ENCODE measurements around the gene TLDC2.

Gene TLDC2

GRCh38 chr20:36849333-36850065 is 26.4 kb upstream of the TLDC2 start:
- no peak for DNase-seq (ENCODE audit: low read depth)

- DNase-seq (ENCODE audit: low read depth) = no peak
Measured at GRCh38 chr20:36850759-36851158, 25.2 kb upstream of the TLDC2 start.

GRCh38 chr20:36851490-36851889 is 24.4 kb upstream of the TLDC2 start:
- no peak for DNase-seq (ENCODE audit: low read depth)

GRCh38 chr20:36852187-36852586 is 23.8 kb upstream of the TLDC2 start:
- no peak for DNase-seq (ENCODE audit: low read depth)

DNA sequence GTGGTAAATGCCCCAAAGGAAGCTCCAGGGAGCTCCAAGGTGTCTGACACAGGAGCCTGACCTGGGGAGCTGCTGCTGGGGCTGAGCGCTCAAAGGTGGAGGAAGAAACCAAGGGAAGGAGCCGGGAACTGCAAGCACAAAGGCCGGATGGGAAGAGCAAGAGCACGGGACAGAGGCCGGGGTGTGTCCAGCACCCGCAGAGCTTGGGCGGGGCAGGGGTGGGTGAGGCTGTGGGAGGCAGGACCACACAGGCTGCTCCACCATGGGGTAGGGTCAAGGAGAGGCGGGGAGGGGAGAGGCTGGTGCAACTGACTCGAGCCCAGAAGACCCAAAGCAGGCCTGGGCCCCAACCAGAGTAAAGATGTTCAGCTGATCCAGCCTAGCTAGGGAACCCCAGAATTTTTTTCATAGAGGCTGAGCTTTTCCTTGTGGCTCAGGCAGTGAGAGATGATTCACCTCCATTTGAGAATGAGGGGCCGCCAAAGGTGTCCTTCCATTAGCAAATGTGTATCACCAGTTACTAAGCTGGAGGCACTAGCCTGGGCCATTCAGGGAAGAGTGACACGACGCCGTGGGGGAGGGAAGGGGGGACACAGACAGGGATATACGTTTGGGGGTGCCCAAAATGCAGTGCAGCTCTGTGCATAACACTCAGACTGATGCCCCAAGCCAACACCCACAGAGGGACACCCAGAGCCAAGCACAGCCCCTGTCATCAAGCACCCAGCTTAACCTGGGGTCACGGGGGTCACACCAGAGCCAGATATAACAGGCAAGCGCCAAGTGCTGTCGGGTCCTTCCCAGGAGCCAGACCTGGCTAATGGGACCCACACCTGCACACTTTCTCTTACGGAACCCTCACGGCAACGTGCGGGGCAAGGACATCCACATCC is 21.3 kb upstream of the TLDC2 start:
- no peak for DNase-seq (ENCODE audit: low read depth)

DNA sequence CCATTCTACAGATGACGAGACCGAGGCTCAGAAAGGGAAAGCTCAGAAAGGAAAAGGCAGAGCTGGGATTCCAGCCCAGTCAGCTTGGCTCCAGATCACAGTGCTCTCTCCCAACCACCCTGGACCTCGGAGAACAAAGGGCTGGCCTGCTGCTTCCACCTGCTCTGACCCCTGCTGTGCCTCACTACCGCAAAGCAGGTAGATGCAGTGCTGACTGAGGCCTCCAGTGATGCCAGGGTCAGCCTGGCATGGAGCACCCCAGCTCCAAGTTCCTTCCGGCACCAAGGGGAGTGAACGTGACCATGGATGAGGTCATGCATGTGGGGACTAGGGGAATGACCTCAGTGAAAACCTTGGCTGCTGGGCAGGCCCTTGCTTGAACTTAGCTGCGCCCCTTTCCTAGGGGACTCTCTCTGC is 20.7 kb upstream of the TLDC2 start:
- no peak for DNase-seq (ENCODE audit: low read depth)

DNA sequence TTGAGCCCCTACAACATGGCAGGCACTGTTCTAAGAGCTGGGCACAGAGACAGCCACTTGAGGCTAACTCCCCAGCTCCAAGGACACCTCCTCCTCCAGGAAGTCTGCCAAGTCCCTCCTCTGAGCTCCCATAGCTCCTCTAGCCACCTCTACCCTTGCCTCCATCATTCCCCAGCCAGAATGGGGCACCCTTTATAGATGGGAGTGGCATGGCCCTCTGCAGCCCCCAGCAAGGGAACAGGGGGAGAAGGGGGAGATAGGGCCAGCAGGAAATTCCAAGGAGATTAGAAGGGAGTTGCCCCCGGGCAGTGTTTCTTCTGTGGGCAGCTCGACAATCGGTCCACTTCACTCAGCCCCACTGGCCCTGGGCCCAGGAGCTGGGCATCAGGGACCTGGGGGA is 19.7 kb upstream of the TLDC2 start:
- DNase-seq (ENCODE audit: low read depth) = no peak

DNA sequence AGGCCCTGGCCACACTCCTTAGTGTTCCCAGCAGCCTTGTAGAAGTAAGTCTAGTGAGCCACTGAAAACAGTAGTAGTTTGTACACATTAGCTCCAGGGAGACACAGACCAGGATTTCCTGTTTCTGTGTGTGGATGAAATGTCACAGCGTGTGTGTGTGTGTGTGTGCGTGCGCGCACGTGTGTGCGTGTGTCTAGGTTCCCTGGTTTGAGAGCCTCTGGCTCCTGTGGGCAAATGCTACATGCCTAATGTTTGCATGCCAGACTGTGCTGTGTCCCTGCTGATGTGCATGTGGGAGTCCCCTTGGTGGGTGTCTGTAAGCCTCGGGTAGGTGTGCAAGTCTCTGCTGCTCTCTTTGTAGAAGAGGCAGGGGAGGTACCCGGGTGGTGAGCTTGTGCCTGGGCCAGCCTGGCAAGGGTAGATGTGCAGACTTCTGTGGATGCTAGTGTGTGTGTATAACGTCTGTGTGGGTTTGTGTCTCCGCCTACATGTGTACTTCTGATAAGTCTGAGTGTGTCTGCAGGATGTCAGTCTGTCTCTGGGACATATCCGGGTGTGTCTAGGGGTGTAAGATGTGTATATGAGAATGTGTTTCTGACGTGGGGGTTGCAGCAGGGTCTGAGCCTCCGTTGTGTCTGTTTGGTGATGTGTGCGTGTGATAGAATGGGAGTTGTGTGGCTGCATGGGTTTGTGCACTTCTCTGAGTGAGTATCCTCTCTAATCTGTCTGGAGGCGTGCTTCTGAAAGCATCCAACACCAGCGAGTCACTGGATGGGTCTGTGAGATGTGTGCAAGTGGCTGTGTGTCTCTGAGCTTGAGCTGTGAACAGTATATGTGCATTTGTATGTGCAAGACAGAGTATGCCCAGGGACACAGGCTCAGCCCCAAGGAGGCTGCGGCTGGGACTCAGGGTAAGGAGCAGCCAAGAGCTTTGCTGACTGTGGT is 19.0 kb upstream of the TLDC2 start:
- DNase-seq (ENCODE audit: low read depth) = no peak

GRCh38 chr20:36859282-36859555 is 16.7 kb upstream of the TLDC2 start:
- DNase-seq (ENCODE audit: low read depth) = no peak

- DNase-seq (ENCODE audit: low read depth) = no peak
Measured at GRCh38 chr20:36859700-36860330, 16.1 kb upstream of the TLDC2 start.

DNA sequence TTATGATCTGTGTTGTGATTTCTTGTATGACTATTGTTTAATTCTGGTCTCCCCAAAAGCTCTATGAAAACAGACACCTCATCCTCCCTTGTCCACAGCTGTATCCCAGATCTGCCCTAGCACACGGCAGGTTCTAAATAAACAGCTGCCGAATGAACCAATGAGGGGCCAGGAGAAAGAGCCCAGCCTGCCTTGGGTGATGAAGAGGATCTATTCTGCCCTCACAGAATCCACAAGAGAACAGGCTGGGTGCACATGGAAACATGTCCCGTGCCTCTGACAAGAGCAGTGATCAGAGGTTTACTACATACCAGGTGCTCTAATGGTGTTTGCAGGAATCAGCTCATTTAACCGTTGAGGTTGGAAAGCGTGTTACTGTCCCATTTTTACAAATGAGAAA is 15.6 kb upstream of the TLDC2 start:
- no peak for DNase-seq (ENCODE audit: low read depth)

DNA sequence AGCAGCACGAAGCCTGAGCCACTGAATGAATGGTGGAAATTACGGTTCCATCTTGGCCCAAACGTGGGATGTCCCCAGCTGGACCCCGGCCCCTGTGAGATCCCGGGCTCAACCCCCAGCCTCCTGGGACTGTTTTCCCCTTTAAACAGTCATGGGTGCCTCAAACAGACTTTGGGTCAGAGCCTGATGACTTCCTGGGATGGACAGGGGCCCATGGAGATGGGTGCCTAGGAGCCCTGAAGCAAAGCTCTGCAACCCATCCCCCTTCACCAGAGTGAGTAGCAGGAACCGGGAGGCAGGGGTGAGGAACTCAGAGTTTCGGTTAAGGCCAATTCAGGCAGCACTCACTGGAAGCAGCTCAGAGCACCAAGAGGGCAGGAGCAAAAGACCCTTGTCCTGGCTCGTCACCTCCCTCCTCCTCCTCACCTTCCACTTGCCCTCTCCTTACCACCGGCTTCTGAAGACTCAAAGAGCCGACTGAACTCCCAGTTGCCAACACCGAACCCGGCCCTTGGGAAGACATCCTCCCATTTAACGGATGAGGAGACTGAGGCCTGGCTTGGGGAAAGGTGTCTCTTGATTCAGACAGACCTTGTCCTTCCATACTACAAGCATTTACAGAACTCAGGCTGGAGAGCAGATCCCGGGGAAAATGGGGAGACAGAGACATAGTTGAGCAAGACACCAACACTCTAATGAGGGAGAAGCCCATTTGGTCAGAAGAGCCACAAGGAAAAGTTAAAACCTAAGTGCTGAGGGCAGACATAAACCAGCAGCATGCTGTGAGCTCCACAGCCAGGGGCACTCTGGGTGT is 14.9 kb upstream of the TLDC2 start:
- no peak for DNase-seq (ENCODE audit: low read depth)

GRCh38 chr20:36861625-36861874 is 14.4 kb upstream of the TLDC2 start:
- no peak for DNase-seq (ENCODE audit: low read depth)

DNA sequence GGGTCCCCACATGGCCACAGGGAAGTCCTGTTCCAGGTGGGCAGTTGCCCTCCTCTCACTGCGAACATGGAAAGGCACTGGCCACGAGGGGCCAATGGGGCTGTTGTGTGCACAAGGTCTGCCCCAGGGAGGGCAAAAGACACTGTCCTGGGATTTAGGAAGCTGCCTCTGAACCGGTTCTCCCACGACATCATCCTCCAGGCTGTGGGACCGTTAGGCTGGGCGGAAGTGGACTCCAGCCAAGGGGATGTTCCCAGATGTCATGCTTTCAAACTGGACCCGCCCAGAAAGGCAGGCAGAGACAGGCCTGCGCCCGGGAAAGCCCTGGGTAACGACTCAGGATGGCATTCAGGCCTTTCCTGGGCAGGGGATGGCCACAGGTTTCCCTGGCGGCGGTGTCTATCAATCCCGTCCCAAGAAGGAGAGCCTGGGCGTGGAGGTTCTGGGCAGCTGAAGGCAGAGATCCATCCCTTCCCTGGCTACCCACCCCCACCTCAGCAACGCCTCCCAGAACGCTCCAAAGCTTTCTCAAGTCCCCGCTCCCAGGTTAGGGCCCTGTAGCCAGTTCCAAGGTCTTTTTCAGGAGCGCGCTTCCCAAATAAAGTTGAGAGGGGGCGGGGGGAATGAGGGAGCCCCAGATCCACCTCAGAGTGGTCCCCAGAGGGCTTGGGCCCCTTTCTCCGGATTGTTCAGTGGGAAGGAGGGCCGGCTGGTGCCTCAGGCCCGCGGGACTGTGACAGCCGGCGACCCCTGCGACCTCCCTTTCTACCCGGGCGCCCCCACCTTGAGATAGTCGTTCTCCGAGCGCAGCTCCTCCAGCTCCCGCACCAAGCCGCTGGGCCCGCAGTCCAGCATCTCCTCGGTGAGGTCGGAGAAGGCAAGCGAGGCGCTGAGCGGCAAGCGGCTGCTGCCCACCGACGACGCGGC is 13.8 kb upstream of the TLDC2 start:
- DNase-seq (ENCODE audit: low read depth) = peak; percentile 87

- no peak for DNase-seq (ENCODE audit: low read depth)
Measured at GRCh38 chr20:36862857-36863668, 12.9 kb upstream of the TLDC2 start.

- no peak for DNase-seq (ENCODE audit: low read depth)
Measured at GRCh38 chr20:36865076-36865860, 10.7 kb upstream of the TLDC2 start.

DNA sequence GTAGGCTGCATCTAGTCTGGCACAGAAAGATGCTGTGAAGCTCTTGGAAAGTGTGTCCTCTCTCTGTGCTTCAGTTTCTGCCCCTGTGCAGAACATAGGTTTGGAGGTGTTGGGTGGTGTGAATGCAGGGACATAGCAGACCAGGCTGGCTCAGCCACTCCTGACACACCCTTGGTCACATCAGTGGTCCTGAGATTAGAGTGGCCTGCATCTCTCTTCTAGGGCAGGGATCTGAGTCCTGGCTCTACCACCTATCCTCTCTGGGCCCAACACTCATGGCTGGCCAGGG is 10.1 kb upstream of the TLDC2 start:
- no peak for DNase-seq (ENCODE audit: low read depth)

GRCh38 chr20:36866164-36866563 is 9.8 kb upstream of the TLDC2 start:
- no peak for DNase-seq (ENCODE audit: low read depth)

Data from HS-5 (cell line).